Loucy (cell line): ENCODE measurements around the gene PKD1L1.

Experiments used
- H2AFZ ChIP-seq: fragments of 200-600 bp; sonication (generic); 2 replicates; pipeline ENCODE4 v1.6.0; 2016; ENCODE audit warnings: antibody characterized with exemption, mild to moderate bottlenecking, low read length, moderate library complexity
- H3F3A ChIP-seq: fragments of 200-600 bp; 2 replicates; pipeline ENCODE4 v1.6.0; 2016; ENCODE audit warnings: antibody characterized with exemption, low read depth, mild to moderate bottlenecking
- H3K27me3 ChIP-seq: fragments of 200-600 bp; sonication (generic); 2 replicates; pipeline ENCODE4 v1.6.1; 2014; ENCODE audit warnings: low read length, mild to moderate bottlenecking; ENCODE audit not compliant: insufficient read depth, poor library complexity, severe bottlenecking
- H3K36me3 ChIP-seq: fragments of 200-600 bp; sonication (generic); 2 replicates; pipeline ENCODE4 v1.6.1; 2016; ENCODE audit warnings: low read length; ENCODE audit not compliant: insufficient read depth
- H3K4me1 ChIP-seq: fragments of 200-600 bp; sonication (generic); 2 replicates; pipeline ENCODE4 v1.5.1; 2014; ENCODE audit warnings: low read length, mild to moderate bottlenecking; ENCODE audit not compliant: insufficient read depth, poor library complexity, severe bottlenecking
- H3K4me2 ChIP-seq: fragments of 200-600 bp; sonication (generic); 2 replicates; pipeline ENCODE4 v1.6.0; 2014; ENCODE audit warnings: antibody characterized with exemption, low read length, low read depth, mild to moderate bottlenecking; ENCODE audit not compliant: poor library complexity, severe bottlenecking
- H3K4me3 ChIP-seq: fragments of 200-600 bp; sonication (generic); 2 replicates; pipeline ENCODE4 v1.5.1; 2014; ENCODE audit warnings: low read length, mild to moderate bottlenecking, mixed read lengths; ENCODE audit not compliant: poor library complexity, severe bottlenecking
- H3K79me2 ChIP-seq: fragments of 200-600 bp; sonication (generic); 2 replicates; pipeline ENCODE4 v1.6.1; 2014; ENCODE audit warnings: low read length; ENCODE audit not compliant: insufficient read depth
- H3K9ac ChIP-seq: fragments of 200-600 bp; sonication (generic); 2 replicates; pipeline ENCODE4 v1.6.0; 2014; ENCODE audit warnings: mild to moderate bottlenecking, low read depth, low read length, moderate library complexity; ENCODE audit not compliant: poor library complexity, severe bottlenecking
- H3K9me2 ChIP-seq: fragments of 200-600 bp; sonication (generic); replicated peaks from 2 replicates; pipeline ENCODE4 v1.6.1; 2016; ENCODE audit warnings: low read depth, low read length, mixed read lengths
- H3K9me3 ChIP-seq: fragments of 200-600 bp; sonication (generic); 2 replicates; pipeline ENCODE4 v1.6.1; 2014; ENCODE audit warnings: mild to moderate bottlenecking, antibody characterized with exemption, low read length, low read depth; ENCODE audit not compliant: insufficient read depth
- H4K20me1 ChIP-seq: fragments of 200-600 bp; sonication (generic); 2 replicates; pipeline ENCODE4 v1.6.0; 2014; ENCODE audit warnings: antibody characterized with exemption, low read length, mild to moderate bottlenecking; ENCODE audit not compliant: insufficient read depth, poor library complexity, severe bottlenecking
- CTCF ChIP-seq: fragments of 200-600 bp; sonication (generic); conservative IDR thresholded peaks from 2 replicates; pipeline ENCODE4 v1.5.1; 2014; ENCODE audit warnings: mild to moderate bottlenecking, antibody characterized with exemption, low read length
- EZH2phosphoT487 ChIP-seq: fragments of 200-600 bp; IDR thresholded peaks from 2 replicates; pipeline ENCODE4 v1.6.1; 2018; ENCODE audit warnings: antibody characterized with exemption, mild to moderate bottlenecking, moderate library complexity, borderline replicate concordance

PKD1L1 gene

GRCh38 chr7:47788083-47788482 is 160.2 kb downstream of the PKD1L1 start:
- TF ChIP-seq EZH2phosphoT487, result no peak
- TF ChIP-seq CTCF, result no peak
- H3K27me3 ChIP-seq, result no peaks in the 10 kb centered on the region
- no peak overlapping the region for H3K4me3 ChIP-seq
- no peaks in the 10 kb centered on the region for H3F3A ChIP-seq
- no peaks in the 10 kb centered on the region; the same call in 1 of the 2 replicates for H3K9me3 ChIP-seq
- H2AFZ ChIP-seq, result no peak overlapping the region
- no peaks in the 10 kb centered on the region for H3K4me1 ChIP-seq
- H3K4me2 ChIP-seq, result no peak overlapping the region
- H3K9ac ChIP-seq, result no peak overlapping the region
- no peaks in the 10 kb centered on the region for H3K36me3 ChIP-seq
- no peaks in the 10 kb centered on the region for H4K20me1 ChIP-seq
- no peaks in the 10 kb centered on the region for H3K79me2 ChIP-seq
- H3K9me2 ChIP-seq, result no peaks in the 10 kb centered on the region

- Histone ChIP-seq H2AFZ (no peak overlapping the region), H3K36me3 (no peaks in the 10 kb centered on the region), H3F3A (no peaks in the 10 kb centered on the region), H3K9me2 (no peaks in the 10 kb centered on the region), H3K27me3 (no peaks in the 10 kb centered on the region), H3K4me2 (no peak overlapping the region), H3K9me3 (no peaks in the 10 kb centered on the region; the same call in 1 of the 2 replicates), H4K20me1 (no peaks in the 10 kb centered on the region), H3K4me3 (no peak overlapping the region), H3K9ac (no peak overlapping the region), H3K79me2 (no peaks in the 10 kb centered on the region), H3K4me1 (no peaks in the 10 kb centered on the region)
- no peak for TF ChIP-seq EZH2phosphoT487
- no peak for TF ChIP-seq CTCF
These were observed 160.8 kb downstream of the PKD1L1 start for GRCh38 chr7:47787249-47788069.

GRCh38 chr7:47786557-47787248 is 161.6 kb downstream of the PKD1L1 start:
- no peaks in the 10 kb centered on the region for H3K4me1 ChIP-seq
- H3K79me2 ChIP-seq, result no peaks in the 10 kb centered on the region
- no peak overlapping the region for H3K4me2 ChIP-seq
- H3K36me3 ChIP-seq, result no peaks in the 10 kb centered on the region
- H2AFZ ChIP-seq, result no peak overlapping the region
- no peak overlapping the region for H3K9ac ChIP-seq
- H3K27me3 ChIP-seq, result no peaks in the 10 kb centered on the region
- H3K9me2 ChIP-seq, result no peaks in the 10 kb centered on the region
- H3F3A ChIP-seq, result no peaks in the 10 kb centered on the region
- no peak for TF ChIP-seq CTCF
- TF ChIP-seq EZH2phosphoT487, result no peak
- H3K4me3 ChIP-seq, result no peak overlapping the region
- no peaks in the 10 kb centered on the region for H4K20me1 ChIP-seq
- no peaks in the 10 kb centered on the region for H3K9me3 ChIP-seq
